Hematopoietic multipotent progenitor cell (in vitro differentiated cells): ENCODE data around the gene RHNO1. TPM values are rescaled to one million over a fixed set of nuclear protein-coding genes. Genes with fewer than 3 reads are reported as not detected.
"Not testable (repeated sequence)": the region's sequence is repeated elsewhere in the genome, so short reads cannot be mapped to it uniquely, and the experiment has no call there.

Experiments used
- DNase-seq, 3 donors: peaks; one replicate each; pipeline ENCODE4 v3.0.0-alpha.2; 2011 to 2015; ENCODE audit warnings: low read depth in 2 of 3, low spot score in 2 of 3
- total RNA-seq: library from RNA; depleted of rRNA; stranded (reverse); fragments of >200 nt; gene quantifications from one replicate; pipeline ENCODE4 v1.2.3, GENCODE V29; 2012

RHNO1 gene
- total RNA-seq, 1 donor: 22.4 TPM

- DNase-seq: no peak
Measured at GRCh38 chr12:2857576-2857975, 19.4 kb upstream of the RHNO1 start.

GRCh38 chr12:2858334-2858733 lies 18.7 kb upstream of the RHNO1 start:
- DNase-seq: no peak

- no peak for DNase-seq
Measured at GRCh38 chr12:2858944-2859421, 18.0 kb upstream of the RHNO1 start.

GRCh38 chr12:2860170-2860569 lies 16.9 kb upstream of the RHNO1 start:
- no peak for DNase-seq

- DNase-seq: no peak
Measured at GRCh38 chr12:2862876-2863275, 14.1 kb upstream of the RHNO1 start.

- not testable (repeated sequence) for DNase-seq
Measured at GRCh38 chr12:2863402-2863801, 13.6 kb upstream of the RHNO1 start.

- no peak for DNase-seq
Measured at GRCh38 chr12:2864198-2864597, 12.8 kb upstream of the RHNO1 start.

GRCh38 chr12:2868986-2869632 lies 7.9 kb upstream of the RHNO1 start:
- not testable (repeated sequence) for DNase-seq

GRCh38 chr12:2876431-2877046 lies 484 bp upstream of the RHNO1 start:
- peak in 2 of 3 donors; percentile 10 for DNase-seq

GRCh38 chr12:2877953-2878732 lies 1.1 kb downstream of the RHNO1 start:
- DNase-seq: no peak

- DNase-seq: no peak
Measured at GRCh38 chr12:2879853-2880252, 2.8 kb downstream of the RHNO1 start.

GRCh38 chr12:2884810-2885209 lies 7.8 kb downstream of the RHNO1 start:
- no peak for DNase-seq

- no peak for DNase-seq
Measured at GRCh38 chr12:2886768-2887450, 9.9 kb downstream of the RHNO1 start.

- no peak for DNase-seq
Measured at GRCh38 chr12:2890001-2890387, 13.0 kb downstream of the RHNO1 start.

- DNase-seq: peak; percentile 93 to 98 (median 97)
Measured at GRCh38 chr12:2890388-2891239, 13.6 kb downstream of the RHNO1 start, which contains the start of gene TULP3. Gene TULP3, plus strand, starts transcription at chr12:2890891. Its CDS starts 57 bp downstream, at chr12:2890948.

GRCh38 chr12:2891240-2892053 lies 14.4 kb downstream of the RHNO1 start:
- peak in 2 of 3 donors; percentile 26 to 51 for DNase-seq

GRCh38 chr12:2892246-2892645 lies 15.2 kb downstream of the RHNO1 start:
- DNase-seq: no peak

- DNase-seq: no peak
Measured at GRCh38 chr12:2893007-2893406, 16.0 kb downstream of the RHNO1 start.

GRCh38 chr12:2895051-2895451 lies 18.0 kb downstream of the RHNO1 start:
- no peak for DNase-seq
